ENCODE results near the gene LETM1. TPM values are rescaled to one million over a fixed set of nuclear protein-coding genes. Genes with fewer than 3 reads are reported as not detected.

The LETM1 gene
- total and polyA plus RNA-seq, 4 donors = 21.7 to 47.1 (median 26.8) TPM

- Histone ChIP-seq H3K9ac (ENCODE audit: insufficient read depth in 1 of 2, low read length in 2 of 2) (no peak overlapping the region), H3K27me3 (ENCODE audit: control insufficient read depth in 3 of 3, insufficient read depth in 3 of 3, low read length in 2 of 3) (no peaks in the 10 kb centered on the region), H3K36me3 (ENCODE audit: control insufficient read depth in 4 of 4, insufficient read depth in 4 of 4, low read length in 4 of 4) (peaks cover 1 to 10% (median 5%) of the 10 kb centered on the region in 4 donors), H3K4me1 (ENCODE audit: control insufficient read depth in 5 of 5, insufficient read depth in 5 of 5, low read length in 5 of 5) (peaks cover 0 to 6% (median 0%) of the 10 kb centered on the region in 5 donors), H3K9me3 (ENCODE audit: control insufficient read depth in 4 of 4, insufficient read depth in 3 of 4, low read length in 3 of 4) (no peaks in the 10 kb centered on the region), H3K27ac (ENCODE audit: low read depth in 1 of 2, low read length in 1 of 2) (no peak overlapping the region), H3K4me3 (no peak overlapping the region)
- DNase-seq = no peak
- ATAC-seq (ENCODE audit: insufficient read depth, low FRiP score) = no peak
- WGBS, 2 donors = 88 to 93% methylated on average over 6 of the region's 6 CpGs
- no peak for TF ChIP-seq CTCF (IDR thresholded peaks at IDR 0.05; ENCODE audit: control extremely low read depth, extremely low read depth)
Observed at GRCh38 chr4:1896658-1896991, 40.7 kb upstream of the LETM1 start.

GRCh38 chr4:1895971-1896657 lies 40.2 kb upstream of the LETM1 start:
- no peak overlapping the region for H3K27ac ChIP-seq (ENCODE audit: low read depth in 1 of 2, low read length in 1 of 2)
- H3K4me3 ChIP-seq = no peak overlapping the region
- TF ChIP-seq CTCF (IDR thresholded peaks at IDR 0.05; ENCODE audit: control extremely low read depth, extremely low read depth) = no peak
- H3K4me1 ChIP-seq (ENCODE audit: control insufficient read depth in 5 of 5, insufficient read depth in 5 of 5, low read length in 5 of 5) = peaks cover 0 to 6% (median 0%) of the 10 kb centered on the region in 5 donors
- ATAC-seq (ENCODE audit: insufficient read depth, low FRiP score) (no peak), DNase-seq (no peak)
- WGBS, 2 donors = 94 to 96% methylated on average over 8 of the region's 8 CpGs
- H3K9ac ChIP-seq (ENCODE audit: insufficient read depth in 1 of 2, low read length in 2 of 2) = no peak overlapping the region
- peaks cover 0 to 6% (median 2%) of the 10 kb centered on the region in 4 donors for H3K36me3 ChIP-seq (ENCODE audit: control insufficient read depth in 4 of 4, insufficient read depth in 4 of 4, low read length in 4 of 4)
- H3K9me3 ChIP-seq (ENCODE audit: control insufficient read depth in 4 of 4, insufficient read depth in 3 of 4, low read length in 3 of 4) = no peaks in the 10 kb centered on the region
- no peaks in the 10 kb centered on the region for H3K27me3 ChIP-seq (ENCODE audit: control insufficient read depth in 3 of 3, insufficient read depth in 3 of 3, low read length in 2 of 3)

GRCh38 chr4:1890979-1891570 lies 35.1 kb upstream of the LETM1 start:
- H3K27me3 ChIP-seq (ENCODE audit: control insufficient read depth in 3 of 3, insufficient read depth in 3 of 3, low read length in 2 of 3) = no peaks in the 10 kb centered on the region
- H3K36me3 ChIP-seq (ENCODE audit: control insufficient read depth in 4 of 4, insufficient read depth in 4 of 4, low read length in 4 of 4) = peaks cover 0 to 4% (median under 1%) of the 10 kb centered on the region in 4 donors
- WGBS, 2 donors = 97% methylated on average over 11 of the region's 11 CpGs
- peaks cover 0 to 5% (median 0%) of the 10 kb centered on the region in 5 donors for H3K4me1 ChIP-seq (ENCODE audit: control insufficient read depth in 5 of 5, insufficient read depth in 5 of 5, low read length in 5 of 5)
- H3K27ac ChIP-seq (ENCODE audit: low read depth in 1 of 2, low read length in 1 of 2) = no peak overlapping the region
- ATAC-seq (ENCODE audit: insufficient read depth, low FRiP score) (no peak), DNase-seq (no peak)
- no peak for TF ChIP-seq CTCF (IDR thresholded peaks at IDR 0.05; ENCODE audit: control extremely low read depth, extremely low read depth)
- H3K4me3 ChIP-seq = no peak overlapping the region
- no peaks in the 10 kb centered on the region for H3K9me3 ChIP-seq (ENCODE audit: control insufficient read depth in 4 of 4, insufficient read depth in 3 of 4, low read length in 3 of 4)
- no peak overlapping the region for H3K9ac ChIP-seq (ENCODE audit: insufficient read depth in 1 of 2, low read length in 2 of 2)

Data from lung (tissue), 12 donors.